ENCODE results near the gene PLD1.

DNA sequence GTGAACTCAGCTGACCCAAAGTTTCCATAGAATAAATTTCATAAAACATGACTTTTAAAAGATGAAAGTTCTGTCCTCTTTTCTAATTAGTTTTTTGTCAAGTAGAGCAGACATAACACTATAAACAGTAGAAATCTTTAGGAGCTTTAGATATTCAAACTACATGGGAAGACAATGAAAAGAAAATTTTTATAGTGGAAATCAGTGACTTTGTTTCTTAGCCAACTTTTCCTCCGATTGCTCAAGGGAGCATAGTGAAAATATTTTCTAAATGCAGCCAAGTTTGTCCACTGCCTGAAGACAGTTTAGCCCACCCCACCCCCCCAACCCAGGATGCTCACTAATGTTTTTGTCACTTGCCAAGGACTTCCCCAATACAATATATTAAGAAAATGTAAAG, 114.9 kb downstream of the PLD1 start:
- no peak for TF ChIP-seq GATA3 (IDR thresholded peaks at IDR 0.05; ENCODE audit: low read depth, low read length)
- no peak for TF ChIP-seq GATA2 (IDR thresholded peaks at IDR 0.05; ENCODE audit: low read depth, low read length)
